B cell (primary cell): ENCODE measurements around the gene NCOA3. TPM values are rescaled to one million over a fixed set of nuclear protein-coding genes. Genes with fewer than 3 reads are reported as not detected.

ENCODE experiments used
- ATAC-seq: fragments of 200-7000 bp; cut with Tn5 transposase; one replicate; pipeline ENCODE4 v1.10.0; 2021; ENCODE audit warnings: low read depth, mild to moderate bottlenecking, moderate number of reproducible peaks, moderate library complexity
- CTCF ChIA-PET: fragments of 350-600 bp; sonication (Branson Sonifier 250); formaldehyde crosslinking; loops from one replicate; lab custom pipeline; 2021; ENCODE audit warnings: antibody characterized with exemption, inconsistent platforms; lab: Charles Lee
- POLR2A ChIA-PET: fragments of 350-600 bp; sonication (Branson Sonifier 250); formaldehyde crosslinking; loops from one replicate; lab custom pipeline; 2021; ENCODE audit warnings: antibody characterized with exemption; lab: Charles Lee
- DNase-seq: peaks from one replicate; pipeline ENCODE4 v3.0.0; 2013
- H2AFZ ChIP-seq: 2 replicates; pipeline ENCODE4 v1.6.1; 2012; ENCODE audit warnings: mild to moderate bottlenecking, low read depth, low read length; ENCODE audit not compliant: insufficient read depth, poor library complexity, severe bottlenecking
- H3K27ac ChIP-seq, 2 donors: 1 replicate in 1 of 2; 2 replicates in 1 of 2; pipeline ENCODE4 v1.5.1; 2012 to 2013; ENCODE audit warnings: low read length in 2 of 2, mild to moderate bottlenecking in 2 of 2, moderate library complexity in 1 of 2
- H3K27me3 ChIP-seq, 4 experiments: fragments of 200-600 bp in 1 of 4; sonication (generic) in 1 of 4; replicated peaks in 1 of 4; 1 replicate in 2 of 4; 2 replicates in 2 of 4; pipeline versions ENCODE4 v1.6.1 to v1.7.0; 2013 to 2016; ENCODE audit warnings: low read length in 3 of 4, mild to moderate bottlenecking in 2 of 4, mixed read lengths in 1 of 4, moderate library complexity in 1 of 4; ENCODE audit not compliant: insufficient read depth in 4 of 4, control insufficient read depth in 3 of 4; ENCODE audit errors: control extremely low read depth in 1 of 4
- H3K36me3 ChIP-seq, 2 experiments: replicated peaks in 1 of 2; 1 replicate in 1 of 2; 2 replicates in 1 of 2; pipeline versions ENCODE4 v1.6.1 to v1.7.1; 2013; ENCODE audit warnings: low read length in 1 of 2; ENCODE audit not compliant: insufficient read depth in 2 of 2, control insufficient read depth in 1 of 2; ENCODE audit errors: control extremely low read depth in 1 of 2, extremely low read depth in 1 of 2
- H3K4me1 ChIP-seq, 2 donors: fragments of 200-600 bp in 1 of 2; sonication (generic) in 1 of 2; 1 replicate in 1 of 2; 2 replicates in 1 of 2; pipeline versions ENCODE4 v1.5.1 to v1.6.1; 2013 to 2017; ENCODE audit warnings: low read length in 2 of 2; ENCODE audit not compliant: control insufficient read depth in 2 of 2, insufficient read depth in 2 of 2
- H3K4me2 ChIP-seq: replicated peaks from 2 replicates; pipeline ENCODE3; 2012; ENCODE audit warnings: mild to moderate bottlenecking, low read depth, low read length; ENCODE audit not compliant: poor library complexity, severe bottlenecking
- H3K4me3 ChIP-seq, 5 experiments: fragments of 200-600 bp in 1 of 5; sonication (generic) in 1 of 5; 1 replicate in 3 of 5; 2 replicates in 2 of 5; pipeline versions ENCODE4 v1.5.1 to v1.7.0; 2011 to 2016; ENCODE audit warnings: low read length in 4 of 5, mild to moderate bottlenecking in 4 of 5, low read depth in 2 of 5, control low read depth in 1 of 5, moderate library complexity in 1 of 5; ENCODE audit not compliant: insufficient read depth in 1 of 5; ENCODE audit errors: control extremely low read depth in 1 of 5, extremely low read depth in 1 of 5
- H3K79me2 ChIP-seq: fragments of 200-600 bp; sonication (generic); one replicate; pipeline ENCODE4 v1.6.0; 2016; ENCODE audit warnings: low read length; ENCODE audit not compliant: control insufficient read depth, insufficient read depth
- H3K9ac ChIP-seq: fragments of 200-600 bp; sonication (generic); 2 replicates; pipeline ENCODE4 v1.6.1; 2017; ENCODE audit warnings: mild to moderate bottlenecking, low read length, moderate library complexity
- H3K9me3 ChIP-seq, 3 donors: one replicate each; pipeline versions ENCODE4 v1.6.1 to v1.7.1; 2013; ENCODE audit warnings: low read length in 2 of 3; ENCODE audit not compliant: control insufficient read depth in 2 of 3, insufficient read depth in 1 of 3; ENCODE audit errors: control extremely low read depth in 1 of 3
- H4K20me1 ChIP-seq: 2 replicates; pipeline ENCODE4 v1.6.0; 2012; ENCODE audit warnings: mild to moderate bottlenecking, low read length; ENCODE audit not compliant: insufficient read depth, control insufficient read depth, poor library complexity, severe bottlenecking
- H3K27ac Mint-ChIP-seq: one replicate; pipeline ENCODE4 v1.8.0; 2021; ENCODE audit warnings: mixed read lengths
- H3K27me3 Mint-ChIP-seq: one replicate; pipeline ENCODE4 v1.8.0; 2021; ENCODE audit warnings: mixed read lengths
- H3K4me1 Mint-ChIP-seq: one replicate; pipeline ENCODE4 v1.8.0; 2021; ENCODE audit warnings: mixed read lengths
- H3K4me3 Mint-ChIP-seq: one replicate; pipeline ENCODE4 v1.8.0; 2021; ENCODE audit warnings: mixed read lengths
- H3K9me3 Mint-ChIP-seq: one replicate; pipeline ENCODE4 v1.8.0; 2022; ENCODE audit warnings: mixed read lengths; ENCODE audit not compliant: insufficient read depth
- EZH2 ChIP-seq: IDR thresholded peaks from 2 replicates; pipeline ENCODE4 v1.6.1; 2012; ENCODE audit warnings: borderline replicate concordance, low read depth, mild to moderate bottlenecking, moderate library complexity, low read length; ENCODE audit not compliant: insufficient read depth, poor library complexity, severe bottlenecking
- WGBS: methylation state at CpG from one replicate; pipeline ENCODE4 v1.1.5; 2013; ENCODE audit warnings: missing lambda C conversion rate; ENCODE audit not compliant: insufficient coverage; 5-methylcytosine and 5-hydroxymethylcytosine counted together
- intact Hi-C: fragments of 100-400 bp; cut with micrococcal nuclease; formaldehyde crosslinking; loops from one replicate; pipeline ENCODE4 v1.10.0; 2022
- polyA plus RNA-seq: library from polyadenylated mRNA; depleted of rRNA; stranded (reverse); fragments of >200 nt; gene quantifications from 2 replicates; pipeline ENCODE4 v1.2.3, GENCODE V29; 2012
- total RNA-seq, 2 donors: library from RNA; stranded (reverse); fragments of 120-200 nt in 1 of 2; gene quantifications; 1 replicate in 1 of 2; 2 replicates in 1 of 2; pipeline versions ENCODE4 v1.2.3 to v1.2.4, GENCODE V29; 2013 to 2022
- TF ChIP-seq, protein P1 (sequence below): fragments of 200-600 bp; IDR thresholded peaks from one replicate; pipeline ENCODE4 v1.8.0; 2022; ENCODE audit warnings: antibody characterized with exemption, mild to moderate bottlenecking

NCOA3 gene
- total and polyA plus RNA-seq, 2 donors (not counting 1 experiment from before 2014, with no cell fraction given) = 54.0 to 309 TPM

GRCh38 chr20:47574616-47575364 is 73.1 kb downstream of the NCOA3 start:
- Mint-ChIP-seq H3K4me1 (peaks cover 78% of the 10 kb centered on the region), H3K27me3 (no peaks in the 10 kb centered on the region), H3K4me3 (peak overlapping the region; percentile 37), H3K27ac (peak overlapping the region; percentile 17), H3K9me3 (no peaks in the 10 kb centered on the region)
- H3K4me3 ChIP-seq = peak overlapping the region in 1 of 5 experiments; percentile 8
- H3K27me3 ChIP-seq = no peaks in the 10 kb centered on the region
- ATAC-seq (no peak), DNase-seq (peak; percentile 40)
- ChIA-PET POLR2A (interaction anchor here (0.9 kb wide), 2 partner anchors 9 to 106 kb away, joined by 3 read pairs; no protein-coding TSS in a partner anchor), CTCF (interaction anchor here (0.6 to 1.0 kb wide), 2 partner anchors 17 to 46 kb away, joined by 3 read pairs; no protein-coding TSS in a partner anchor)
- H2AFZ ChIP-seq = no peak overlapping the region
- peak overlapping the region; percentile 8 for H3K9ac ChIP-seq
- H4K20me1 ChIP-seq = peaks cover 74% of the 10 kb centered on the region
- H3K4me2 ChIP-seq = peak overlapping the region; percentile 59
- H3K4me1 ChIP-seq = peaks cover 65 to 74% of the 10 kb centered on the region in 2 donors
- WGBS = 86% methylated on average over 1 of the region's 4 CpGs
- peaks cover 99% of the 10 kb centered on the region for H3K79me2 ChIP-seq
- TF ChIP-seq, protein P1, sequence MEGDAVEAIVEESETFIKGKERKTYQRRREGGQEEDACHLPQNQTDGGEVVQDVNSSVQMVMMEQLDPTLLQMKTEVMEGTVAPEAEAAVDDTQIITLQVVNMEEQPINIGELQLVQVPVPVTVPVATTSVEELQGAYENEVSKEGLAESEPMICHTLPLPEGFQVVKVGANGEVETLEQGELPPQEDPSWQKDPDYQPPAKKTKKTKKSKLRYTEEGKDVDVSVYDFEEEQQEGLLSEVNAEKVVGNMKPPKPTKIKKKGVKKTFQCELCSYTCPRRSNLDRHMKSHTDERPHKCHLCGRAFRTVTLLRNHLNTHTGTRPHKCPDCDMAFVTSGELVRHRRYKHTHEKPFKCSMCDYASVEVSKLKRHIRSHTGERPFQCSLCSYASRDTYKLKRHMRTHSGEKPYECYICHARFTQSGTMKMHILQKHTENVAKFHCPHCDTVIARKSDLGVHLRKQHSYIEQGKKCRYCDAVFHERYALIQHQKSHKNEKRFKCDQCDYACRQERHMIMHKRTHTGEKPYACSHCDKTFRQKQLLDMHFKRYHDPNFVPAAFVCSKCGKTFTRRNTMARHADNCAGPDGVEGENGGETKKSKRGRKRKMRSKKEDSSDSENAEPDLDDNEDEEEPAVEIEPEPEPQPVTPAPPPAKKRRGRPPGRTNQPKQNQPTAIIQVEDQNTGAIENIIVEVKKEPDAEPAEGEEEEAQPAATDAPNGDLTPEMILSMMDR = no peak
- TF ChIP-seq EZH2 = no peak
- intact Hi-C loops = loop anchor here (2.0 to 5.0 kb wide), 5 partner anchors 14 to 157 kb away; no protein-coding TSS in a partner anchor
- peaks cover 3 to 35% of the 10 kb centered on the region in 2 experiments for H3K36me3 ChIP-seq
- H3K9me3 ChIP-seq = peaks cover 0 to 11% (median 5%) of the 10 kb centered on the region in 3 donors
- H3K27ac ChIP-seq = peak overlapping the region; percentile 5 to 58
